EH (cell line): ENCODE results near the gene ZNF672.

Experiments used
- DNase-seq: peaks from one replicate; pipeline ENCODE4 v3.0.0-alpha.2; 2015; ENCODE audit warnings: low read depth

ZNF672 gene

GRCh38 chr1:248837045-248837780 is 811 bp upstream of the ZNF672 start:
- no peak for DNase-seq

- peak; percentile 93 for DNase-seq
These were observed 538 bp downstream of the ZNF672 start for GRCh38 chr1:248838357-248839167.

DNA sequence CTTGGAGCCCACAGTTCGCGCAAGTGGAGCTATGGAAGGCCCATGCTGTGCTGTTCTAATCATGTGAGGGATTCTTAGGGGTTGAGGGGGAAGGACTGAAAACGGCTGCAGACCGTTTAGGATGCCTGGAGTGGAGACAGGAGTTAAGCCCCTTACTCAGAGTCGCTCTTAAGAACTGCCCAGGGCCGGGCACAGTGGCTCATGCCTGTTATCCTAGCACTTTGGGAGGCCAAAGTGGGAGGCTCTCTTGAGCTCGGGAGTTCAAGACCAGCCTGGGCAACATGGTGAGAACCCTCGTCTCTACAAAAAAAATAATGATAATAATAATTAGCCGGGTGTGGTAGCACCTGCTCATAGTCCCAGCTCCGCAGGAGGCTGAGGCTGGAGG is 1.1 kb downstream of the ZNF672 start:
- DNase-seq: no peak

GRCh38 chr1:248840946-248841345 is 2.9 kb downstream of the ZNF672 start:
- DNase-seq: no peak

DNA sequence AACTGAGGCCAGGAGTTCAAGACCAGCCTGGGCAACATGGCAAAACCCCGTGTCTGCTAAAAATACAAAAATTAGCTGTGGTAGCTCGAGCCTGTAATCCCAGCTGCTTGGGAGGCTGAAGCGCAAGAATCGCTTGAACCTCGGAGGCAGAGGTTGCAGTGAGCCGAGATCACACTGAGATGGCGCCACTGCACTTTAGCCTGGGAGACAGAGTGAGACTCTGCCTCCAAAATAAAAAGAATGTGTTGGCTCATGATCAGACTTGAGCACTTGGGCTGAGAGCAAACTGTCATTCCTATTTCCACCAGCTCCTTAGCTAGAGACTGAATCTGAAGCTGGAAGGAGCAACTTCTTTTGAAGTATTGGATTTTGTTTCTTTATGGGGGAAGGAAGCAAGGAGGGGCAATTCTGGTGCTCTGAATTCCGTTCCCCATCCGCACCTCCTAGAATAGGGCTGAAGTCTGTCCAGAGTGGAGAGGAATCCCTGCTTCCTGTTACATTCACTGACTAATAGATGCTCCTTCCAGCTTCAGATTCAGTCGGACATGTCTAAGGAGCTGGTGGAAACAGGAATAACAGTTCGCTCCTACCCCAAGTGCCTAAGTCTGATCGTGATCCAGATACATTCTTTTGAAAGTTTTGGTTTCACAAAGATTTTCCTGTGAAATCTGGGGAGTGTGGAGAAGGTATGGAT is 3.8 kb downstream of the ZNF672 start:
- peak; percentile 77 for DNase-seq

DNA sequence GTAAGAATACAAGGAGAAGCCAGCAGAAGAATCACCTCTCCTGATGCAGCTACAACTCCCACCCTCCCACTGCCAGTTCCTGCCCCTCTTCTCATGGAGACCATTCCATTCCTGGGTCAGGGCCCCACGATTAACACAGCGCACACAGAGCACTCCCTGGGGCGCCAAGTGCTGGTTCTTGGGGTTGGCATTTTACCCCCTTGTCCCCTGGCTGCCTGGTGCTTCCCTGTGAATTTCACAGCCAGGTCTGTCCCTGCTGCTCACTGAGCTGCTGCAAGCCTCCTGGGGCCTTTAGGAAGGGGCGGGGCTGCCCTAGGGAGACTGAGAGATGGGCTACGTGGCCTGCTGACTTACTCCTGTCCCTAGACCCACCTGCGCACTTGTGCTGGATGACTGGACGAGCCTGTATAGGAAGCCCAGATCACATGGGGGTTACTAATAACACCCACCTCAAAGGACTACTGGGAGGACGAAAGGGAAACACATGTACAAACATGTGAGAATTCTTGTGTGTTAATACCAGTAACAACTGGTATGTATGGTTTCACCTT is 4.8 kb downstream of the ZNF672 start:
- DNase-seq: no peak

DNA sequence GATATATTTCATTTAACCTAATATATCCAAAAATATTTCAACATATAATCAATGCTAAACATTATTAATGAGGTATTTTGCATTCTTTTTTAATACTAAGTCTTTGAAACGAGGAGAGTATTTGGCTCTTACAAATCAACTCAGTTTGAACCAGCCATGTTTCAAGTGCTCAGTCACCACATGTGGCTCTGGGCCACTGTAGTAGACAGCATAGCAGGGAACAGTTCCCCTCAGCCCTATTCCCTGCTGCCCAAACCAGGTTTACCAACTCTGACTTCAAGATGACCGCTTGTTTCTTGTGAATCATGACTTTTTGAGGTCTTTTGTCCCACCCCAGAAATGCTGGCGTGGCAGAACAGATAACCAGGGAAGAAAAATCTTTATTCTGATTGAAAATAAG is 5.7 kb downstream of the ZNF672 start:
- DNase-seq: no peak

DNA sequence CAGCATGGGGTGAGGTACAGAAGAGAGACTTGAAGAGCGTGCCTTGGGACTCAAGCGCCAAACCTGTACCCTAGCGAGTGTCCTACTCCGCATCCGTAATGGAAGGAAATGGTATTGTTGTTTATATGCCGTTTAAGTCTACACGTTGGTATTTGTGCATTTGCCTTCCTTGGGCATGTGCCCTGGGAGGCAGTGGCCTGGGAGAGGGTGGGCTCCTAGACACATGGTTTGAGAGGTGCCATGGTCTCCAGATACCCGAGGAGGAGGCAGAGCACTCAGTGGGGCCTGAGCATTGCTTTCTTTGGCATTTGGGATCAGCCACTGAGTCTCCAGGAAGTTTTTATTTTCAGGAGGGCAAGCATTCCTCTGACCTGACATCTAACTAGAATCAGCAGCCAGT is 6.5 kb downstream of the ZNF672 start:
- no peak for DNase-seq

GRCh38 chr1:248847181-248847955 is 9.3 kb downstream of the ZNF672 start:
- no peak for DNase-seq

- no peak for DNase-seq
These were observed 10.0 kb downstream of the ZNF672 start for GRCh38 chr1:248847956-248848561.

DNA sequence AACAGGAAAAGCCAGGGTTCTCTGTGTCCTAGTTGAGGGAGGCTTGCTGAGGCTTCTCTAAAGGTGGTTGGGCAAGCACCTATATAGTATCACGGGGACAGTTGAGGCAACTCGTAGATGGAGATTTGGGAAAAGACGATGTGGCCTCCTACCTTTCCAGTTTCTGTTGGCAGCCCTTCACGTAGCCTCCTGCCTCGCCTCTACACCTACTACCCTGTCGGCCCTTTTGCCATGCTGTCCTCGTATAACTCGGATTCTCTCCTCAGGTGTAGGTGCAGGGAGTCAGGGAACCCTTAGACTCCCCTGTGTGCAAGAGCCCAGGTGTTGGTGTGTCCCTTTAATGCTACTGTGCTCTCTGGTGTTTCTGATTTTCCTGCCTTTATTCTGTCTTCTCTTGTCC is 10.6 kb downstream of the ZNF672 start:
- DNase-seq: no peak

DNA sequence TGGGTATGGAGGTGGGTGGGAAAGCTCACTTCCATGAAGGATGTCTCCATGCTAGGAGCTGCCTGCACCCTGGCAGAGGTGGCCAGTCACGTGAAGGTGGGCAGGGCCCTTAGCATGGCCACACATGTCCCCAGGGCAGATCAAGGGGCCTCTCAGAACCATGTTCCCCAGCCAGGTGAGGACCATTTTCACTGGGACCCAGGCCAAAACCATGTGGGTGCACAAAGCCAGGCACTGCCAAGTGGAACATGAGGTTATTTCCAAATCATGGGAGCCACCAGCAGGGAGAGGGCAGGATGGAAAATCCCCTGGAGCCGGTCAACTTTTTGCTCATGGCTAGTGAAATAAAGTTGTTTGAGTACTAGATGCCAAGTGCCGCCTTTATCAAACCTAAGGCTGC is 11.1 kb downstream of the ZNF672 start:
- no peak for DNase-seq

DNA sequence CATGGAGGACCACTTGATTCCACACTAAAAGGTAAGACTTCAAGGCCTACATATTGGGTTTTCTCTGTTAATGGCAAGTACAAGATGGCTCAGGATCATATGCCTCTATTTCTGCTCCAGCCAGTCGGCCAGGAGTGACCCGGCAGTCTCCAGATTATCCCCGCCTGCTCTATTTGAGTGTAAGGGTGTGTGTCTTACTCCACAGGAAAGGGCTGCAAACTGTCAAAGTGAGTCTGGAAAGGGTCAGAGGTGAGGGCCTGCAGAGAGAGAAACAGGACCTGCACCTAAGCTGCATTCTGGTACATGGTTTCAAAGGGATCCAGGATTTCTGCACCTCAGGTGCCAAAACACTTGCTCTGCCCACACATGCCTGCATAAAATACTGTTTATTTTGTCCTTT is 11.6 kb downstream of the ZNF672 start:
- no peak for DNase-seq

- DNase-seq: no peak
These were observed 12.1 kb downstream of the ZNF672 start for GRCh38 chr1:248850124-248850523.

- no peak for DNase-seq
These were observed 12.7 kb downstream of the ZNF672 start for GRCh38 chr1:248850536-248851251.

- no peak for DNase-seq
These were observed 13.4 kb downstream of the ZNF672 start for GRCh38 chr1:248851390-248851789.

DNA sequence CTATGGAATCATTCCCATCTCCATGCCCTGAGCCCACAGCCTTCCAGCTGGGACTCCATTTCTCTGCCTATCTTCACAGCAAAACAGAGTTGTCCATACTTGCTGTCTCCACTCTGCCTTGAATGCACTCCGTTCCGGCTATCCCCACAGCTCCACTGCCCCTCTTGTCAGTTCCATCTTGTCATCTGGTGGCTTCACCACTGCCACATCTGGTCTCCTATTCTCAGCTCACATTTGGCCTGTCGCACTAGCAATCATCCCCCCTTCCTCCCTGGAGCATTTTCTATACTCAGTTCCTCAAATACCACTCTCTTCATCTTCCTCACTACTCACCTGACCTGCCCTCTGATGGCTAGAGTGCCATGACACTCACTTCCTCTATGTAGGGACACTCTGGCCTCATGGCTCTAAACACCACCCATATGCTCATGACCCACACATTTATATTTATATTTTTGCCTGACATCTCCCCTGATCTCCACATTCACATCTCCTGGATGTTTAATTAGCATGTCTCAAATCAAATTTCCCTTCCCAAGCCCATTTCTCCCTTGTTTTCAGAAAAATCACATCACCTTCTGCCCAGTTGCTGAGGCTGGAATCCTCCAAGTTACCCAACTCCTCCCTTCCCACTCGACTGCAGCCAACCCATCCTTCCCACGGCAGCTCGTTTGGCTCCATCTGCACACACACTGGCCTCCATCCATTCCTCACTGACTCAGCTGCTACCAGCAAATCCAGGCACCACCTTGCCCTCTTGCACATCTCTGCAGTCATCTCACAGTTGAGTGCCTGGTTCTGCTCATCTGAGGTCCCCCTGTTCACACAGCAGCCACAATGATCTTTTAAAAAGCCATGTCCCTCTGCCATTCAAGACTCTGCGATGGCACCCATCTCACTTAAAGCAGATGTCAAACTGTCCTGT is 14.7 kb downstream of the ZNF672 start:
- DNase-seq: no peak

- no peak for DNase-seq
These were observed 15.8 kb downstream of the ZNF672 start for GRCh38 chr1:248853663-248854375.

DNA sequence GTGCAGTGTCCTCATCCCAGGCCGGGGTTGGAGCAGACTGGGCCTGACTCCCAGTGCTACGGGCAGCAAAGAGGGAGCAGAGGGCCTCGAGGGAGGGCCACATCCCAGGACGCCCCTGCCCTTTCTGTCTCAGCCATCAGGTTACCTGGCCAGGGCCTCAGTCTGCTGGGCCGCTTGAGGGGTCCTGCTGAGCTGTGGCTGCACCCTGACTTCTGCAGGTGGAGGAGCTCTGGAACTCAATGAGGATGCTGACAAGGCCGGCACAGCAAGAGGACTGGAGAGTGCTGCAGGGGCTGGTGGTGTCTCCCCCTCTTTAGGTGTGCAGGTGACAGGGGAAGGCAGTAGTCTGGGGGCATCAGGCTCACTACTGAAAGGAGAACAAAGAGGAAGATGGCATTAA is 17.6 kb downstream of the ZNF672 start:
- DNase-seq: no peak
